ENCODE measurements around the gene CEND1. TPM values are rescaled to one million over a fixed set of nuclear protein-coding genes. Genes with fewer than 3 reads are reported as not detected.
A peak's percentile ranks its signal among the peaks of the same experiment; 100 is the strongest.

Gene CEND1
- polyA plus RNA-seq, 6 donors from 2014 or later: not detected

DNA sequence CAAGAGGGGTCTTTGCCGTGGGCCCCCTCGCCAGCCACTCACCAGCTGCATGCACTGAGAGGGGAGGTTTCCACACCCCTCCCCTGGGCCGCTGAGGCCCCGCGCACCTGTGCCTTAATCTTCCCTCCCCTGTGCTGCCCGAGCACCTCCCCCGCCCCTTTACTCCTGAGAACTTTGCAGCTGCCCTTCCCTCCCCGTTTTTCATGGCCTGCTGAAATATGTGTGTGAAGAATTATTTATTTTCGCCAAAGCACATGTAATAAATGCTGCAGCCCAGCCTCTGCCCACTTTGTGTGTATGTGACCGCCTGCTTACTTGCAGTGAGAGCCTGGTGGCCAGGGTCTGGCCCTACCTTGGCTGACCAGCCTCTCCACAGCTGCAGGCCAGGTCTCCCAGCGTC, 35.1 kb upstream of the CEND1 start:
- Mint-ChIP-seq H3K4me3 (peak overlapping the region in 1 of 8 donors; percentile 40), H3K4me1 (peaks cover 27 to 41% (median 34%) of the 10 kb centered on the region in 3 donors), H3K36me3 (peaks cover 0 to 7% of the 10 kb centered on the region in 2 donors), H3K9me3 (no peaks in the 10 kb centered on the region), H3K27ac (peak overlapping the region in 2 of 6 donors; percentile 31 to 73), H3K27me3 (peaks cover 11 to 26% (median 20%) of the 10 kb centered on the region in 3 donors)
- DNase-seq (no peak), ATAC-seq (ENCODE audit: low read depth in 2 of 2) (no peak)

DNA sequence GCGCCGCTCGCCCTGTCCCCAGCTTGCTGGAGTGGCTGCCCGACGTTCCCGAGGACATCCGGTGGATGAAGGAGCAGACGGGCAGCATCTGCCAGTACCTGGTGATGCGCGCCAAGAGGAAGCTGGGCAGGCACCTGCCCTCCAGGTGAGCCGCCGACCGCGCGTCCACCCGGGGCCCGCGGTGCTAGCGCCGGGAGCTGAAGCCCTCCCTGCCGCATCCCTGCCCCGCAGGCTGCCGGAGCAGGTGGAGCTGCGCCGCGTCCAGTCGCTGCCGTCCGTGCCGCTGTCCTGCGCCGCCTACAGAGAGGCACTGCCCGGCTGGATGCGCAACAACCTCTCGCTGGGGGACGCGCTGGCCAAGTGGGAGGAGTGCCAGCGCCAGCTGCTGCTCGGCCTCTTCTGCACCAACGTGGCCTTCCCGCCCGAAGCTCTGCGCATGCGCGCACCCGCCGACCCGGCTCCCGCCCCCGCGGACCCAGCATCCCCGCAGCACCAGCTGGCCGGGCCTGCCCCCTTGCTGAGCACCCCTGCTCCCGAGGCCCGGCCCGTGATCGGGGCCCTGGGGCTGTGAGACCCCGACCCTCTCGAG, 34.5 kb upstream of the CEND1 start:
- peaks cover 23 to 36% (median 30%) of the 10 kb centered on the region in 3 donors for H3K4me1 Mint-ChIP-seq
- peak overlapping the region in 1 of 6 donors; percentile 31 for H3K27ac Mint-ChIP-seq
- H3K9me3 Mint-ChIP-seq: no peaks in the 10 kb centered on the region
- DNase-seq (no peak), ATAC-seq (ENCODE audit: low read depth in 2 of 2) (no peak)
- H3K4me3 Mint-ChIP-seq: peak overlapping the region in 1 of 8 donors; percentile 40
- H3K36me3 Mint-ChIP-seq: peaks cover 0 to 7% of the 10 kb centered on the region in 2 donors
- peaks cover 9 to 21% (median 19%) of the 10 kb centered on the region in 3 donors for H3K27me3 Mint-ChIP-seq

DNA sequence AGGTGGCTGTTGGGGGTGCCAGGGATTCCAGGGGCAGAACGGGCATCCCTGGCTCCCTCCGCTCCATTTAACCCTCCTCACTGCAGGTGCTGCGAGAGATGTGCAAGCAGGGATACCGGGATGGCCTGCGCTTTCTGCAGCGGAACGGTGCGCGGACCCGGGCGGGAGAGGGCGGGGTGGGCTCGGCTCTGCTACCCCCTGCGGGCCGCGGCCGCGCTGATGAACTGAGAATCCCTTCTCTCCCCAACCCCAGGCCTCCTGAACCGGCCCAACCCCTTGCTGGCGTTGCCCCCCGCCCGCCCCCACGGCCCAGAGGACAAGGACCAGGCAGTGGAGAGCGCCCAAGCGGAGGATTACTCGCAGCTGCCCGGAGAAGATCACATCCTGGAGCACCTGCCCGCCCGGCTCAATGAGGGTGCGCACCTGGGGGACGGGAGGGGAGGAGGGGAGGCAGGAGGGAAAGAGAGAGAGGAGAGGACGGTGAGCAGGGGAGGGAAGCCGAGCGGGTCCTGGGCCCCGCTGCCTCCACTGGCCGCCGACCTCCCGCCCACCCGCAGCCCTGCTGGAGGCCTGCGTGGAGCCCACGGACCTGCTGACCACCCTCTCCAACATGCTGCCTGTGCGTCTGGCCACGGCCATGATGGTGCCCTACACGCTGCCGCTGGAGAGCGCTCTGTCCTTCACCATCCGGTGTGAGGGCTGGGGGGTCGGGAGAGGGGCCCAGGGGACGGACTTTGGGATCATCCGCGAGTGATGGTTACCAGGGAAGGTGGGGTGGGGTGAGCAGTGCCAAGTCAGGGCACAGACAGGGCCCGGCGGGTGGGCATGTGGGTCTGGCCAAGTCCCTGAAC, 33.8 kb upstream of the CEND1 start:
- Mint-ChIP-seq H3K27ac (peak overlapping the region in 1 of 6 donors; percentile 34), H3K36me3 (peaks cover 0 to 7% of the 10 kb centered on the region in 2 donors), H3K4me3 (no peak overlapping the region), H3K9me3 (no peaks in the 10 kb centered on the region), H3K4me1 (peaks cover 17 to 30% (median 24%) of the 10 kb centered on the region in 3 donors), H3K27me3 (peaks cover 7 to 14% (median 12%) of the 10 kb centered on the region in 3 donors)
- no peak for DNase-seq
- no peak for ATAC-seq (ENCODE audit: low read depth in 2 of 2)

DNA sequence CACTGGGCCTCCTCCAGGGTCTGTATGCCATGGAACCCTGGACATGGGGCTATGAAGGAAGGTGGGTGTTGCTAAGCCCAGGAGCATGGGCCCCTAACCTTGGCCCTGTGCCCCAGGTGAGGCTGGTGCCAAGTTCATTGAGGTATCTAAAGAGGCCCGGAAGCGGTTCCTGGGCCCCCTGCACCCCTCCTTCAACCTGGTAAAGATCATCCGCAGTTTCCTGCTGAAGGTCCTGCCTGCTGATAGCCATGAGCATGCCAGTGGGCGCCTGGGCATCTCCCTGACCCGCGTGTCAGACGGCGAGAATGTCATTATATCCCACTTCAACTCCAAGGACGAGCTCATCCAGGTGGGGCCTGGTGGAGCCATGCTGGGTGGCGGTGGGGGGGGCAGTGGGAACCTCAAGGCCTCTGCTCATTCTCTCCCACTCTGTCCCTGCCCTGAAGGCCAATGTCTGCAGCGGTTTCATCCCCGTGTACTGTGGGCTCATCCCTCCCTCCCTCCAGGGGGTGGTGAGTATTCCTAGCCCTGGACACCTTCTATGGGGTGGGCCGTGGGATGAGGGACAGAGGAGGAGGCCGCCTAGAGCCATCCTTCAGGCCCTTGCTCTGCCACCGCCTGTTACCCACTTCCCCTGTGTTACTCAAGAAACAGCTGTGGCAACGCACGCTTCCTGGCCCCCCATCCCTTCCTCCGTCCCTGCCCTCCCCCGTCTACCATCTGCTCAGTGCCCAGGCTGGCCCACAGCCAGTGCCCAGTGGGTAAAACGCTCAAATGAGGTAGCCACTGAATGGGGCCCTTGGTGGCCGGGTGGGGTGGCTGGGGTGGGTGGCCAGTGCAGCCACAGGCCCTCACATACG, 31.9 kb upstream of the CEND1 start:
- Mint-ChIP-seq H3K9me3 (no peaks in the 10 kb centered on the region), H3K36me3 (peaks cover 0 to 7% of the 10 kb centered on the region in 2 donors), H3K4me1 (peaks cover 6 to 20% (median 19%) of the 10 kb centered on the region in 3 donors), H3K27me3 (no peaks in the 10 kb centered on the region), H3K4me3 (peak overlapping the region; percentile 15 to 96 (median 74)), H3K27ac (no peak overlapping the region)
- ATAC-seq (ENCODE audit: low read depth in 2 of 2) (no peak), DNase-seq (no peak)

DNA sequence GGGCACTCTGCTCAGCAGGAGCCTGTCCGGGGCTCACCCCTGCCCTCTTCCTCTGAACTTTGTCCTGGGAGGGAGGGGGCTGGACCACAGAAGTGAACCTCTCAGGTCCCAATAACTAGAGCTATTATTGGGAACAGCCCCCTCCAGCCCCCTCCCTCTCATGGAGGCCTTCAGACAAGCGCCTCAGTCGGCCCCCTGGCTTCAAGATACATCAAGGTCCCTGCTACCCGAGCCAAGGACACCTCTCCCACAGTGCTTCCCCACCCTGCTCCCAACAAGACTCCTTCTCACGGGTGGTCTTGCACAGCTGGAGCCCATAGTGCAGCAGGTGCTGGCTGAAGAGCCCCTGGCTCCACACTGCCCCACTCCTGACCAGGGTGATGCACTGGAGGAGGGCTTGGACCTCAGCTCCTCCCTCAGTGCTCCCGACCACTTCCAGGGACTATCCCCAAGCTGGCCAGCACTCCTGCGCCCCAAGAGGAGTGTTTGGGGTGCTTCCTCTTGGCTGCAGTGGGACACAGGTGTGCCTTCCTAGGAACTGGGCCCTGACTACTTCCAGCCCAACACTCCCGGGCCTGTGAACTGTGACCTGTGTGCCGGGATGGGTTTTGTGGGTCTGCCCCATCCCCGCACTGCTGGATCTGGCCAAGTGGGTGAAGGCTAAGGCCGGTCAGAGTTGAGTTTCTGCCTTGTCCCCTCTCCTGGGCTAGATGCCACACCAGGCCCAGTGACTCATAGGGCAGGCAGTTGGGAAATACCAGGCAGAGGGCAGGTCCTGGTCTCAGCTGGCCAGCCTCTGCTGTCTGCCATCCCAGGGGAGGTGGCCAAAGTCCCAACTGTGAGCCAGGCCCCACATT, 31.0 kb upstream of the CEND1 start:
- Mint-ChIP-seq H3K4me3 (peak overlapping the region; percentile 82 to 96 (median 90)), H3K9me3 (no peaks in the 10 kb centered on the region), H3K4me1 (peaks cover 6 to 20% (median 17%) of the 10 kb centered on the region in 3 donors), H3K27ac (peak overlapping the region in 4 of 6 donors; percentile 64 to 91 (median 84)), H3K36me3 (peaks cover 0 to 7% of the 10 kb centered on the region in 2 donors), H3K27me3 (no peaks in the 10 kb centered on the region)
- ATAC-seq (ENCODE audit: low read depth in 2 of 2) (no peak), DNase-seq (no peak)

DNA sequence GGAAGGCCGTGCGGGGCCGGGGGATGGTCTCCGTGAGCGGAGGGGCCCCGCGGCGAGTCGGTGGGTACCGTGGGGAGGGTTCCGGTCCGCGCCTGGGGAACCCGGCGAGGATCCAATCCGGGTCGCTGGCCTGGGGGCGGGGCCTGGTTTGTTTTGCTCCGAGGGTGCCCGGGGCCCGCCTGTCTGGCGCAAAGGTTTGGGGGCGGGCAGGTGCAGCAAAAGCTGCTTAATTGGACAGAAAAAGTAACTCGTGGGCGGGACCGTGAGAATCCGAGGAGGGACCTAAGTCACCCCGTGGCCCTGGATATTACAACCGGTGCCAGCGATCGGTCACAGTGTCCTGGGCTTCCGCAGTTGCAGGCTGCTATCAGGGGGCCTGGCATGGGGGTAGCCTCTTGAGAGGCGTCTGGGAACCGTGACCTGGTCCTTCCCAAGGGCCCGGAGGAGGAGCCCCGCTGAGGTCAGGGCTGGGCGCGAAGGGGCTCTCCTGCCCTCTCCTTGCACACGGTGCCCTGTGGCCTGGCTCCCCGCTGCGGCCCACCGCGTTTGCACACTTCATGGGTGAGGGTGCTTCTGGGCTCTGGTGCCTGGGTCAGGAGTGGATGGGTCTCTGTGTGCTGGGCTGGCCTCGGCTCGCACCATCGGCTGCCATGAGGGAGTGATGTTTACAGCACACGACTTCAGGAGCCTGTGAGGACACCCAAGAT, 30.2 kb upstream of the CEND1 start:
- H3K4me1 Mint-ChIP-seq: peaks cover 6 to 20% (median 17%) of the 10 kb centered on the region in 3 donors
- peaks cover 0 to 5% of the 10 kb centered on the region in 2 donors for H3K36me3 Mint-ChIP-seq
- H3K9me3 Mint-ChIP-seq: no peaks in the 10 kb centered on the region
- H3K27me3 Mint-ChIP-seq: no peaks in the 10 kb centered on the region
- peak overlapping the region; percentile 82 to 96 (median 90) for H3K4me3 Mint-ChIP-seq
- peak overlapping the region; percentile 76 to 96 (median 92) for H3K27ac Mint-ChIP-seq
- DNase-seq: peak; percentile 96
- peak; percentile 76 to 80 for ATAC-seq (ENCODE audit: low read depth in 2 of 2)

DNA sequence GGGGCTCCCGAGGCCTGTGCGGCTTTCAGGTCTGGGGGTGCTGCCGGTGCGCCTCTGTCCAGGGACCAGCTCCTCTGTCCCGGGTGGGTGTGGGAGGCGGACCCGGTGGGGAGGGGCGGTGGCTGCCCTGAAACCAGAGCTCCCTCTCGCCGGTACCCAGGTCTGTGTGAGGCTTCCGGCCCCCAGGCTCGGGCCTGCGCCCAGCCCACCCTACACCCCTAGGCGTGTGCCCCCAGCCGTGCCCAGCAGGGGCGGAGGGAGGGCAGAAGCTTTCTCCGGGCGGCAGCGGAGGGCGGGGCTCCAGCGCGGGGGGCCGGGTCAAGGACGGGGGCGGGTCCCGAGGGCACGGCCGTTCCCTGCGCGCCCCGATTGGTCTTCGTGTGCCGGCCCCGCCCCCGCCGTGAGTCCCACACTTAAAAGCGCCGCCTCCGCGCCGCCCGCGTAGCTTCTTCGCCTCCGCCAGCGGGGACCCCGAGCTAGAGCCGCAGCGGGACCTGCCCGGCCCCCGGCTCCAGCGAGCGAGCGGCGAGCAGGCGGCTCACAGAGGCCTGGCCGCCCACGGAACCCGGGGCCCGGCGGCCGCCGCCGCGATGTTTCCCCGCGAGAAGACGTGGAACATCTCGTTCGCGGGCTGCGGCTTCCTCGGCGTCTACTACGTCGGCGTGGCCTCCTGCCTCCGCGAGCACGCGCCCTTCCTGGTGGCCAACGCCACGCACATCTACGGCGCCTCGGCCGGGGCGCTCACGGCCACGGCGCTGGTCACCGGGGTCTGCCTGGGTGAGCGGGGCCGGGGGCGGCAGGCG, 29.4 kb upstream of the CEND1 start:
- ATAC-seq (ENCODE audit: low read depth in 2 of 2) (peak; percentile 66 to 74), DNase-seq (peak; percentile 91)
- Mint-ChIP-seq H3K4me1 (peaks cover 6 to 20% (median 17%) of the 10 kb centered on the region in 3 donors), H3K36me3 (no peaks in the 10 kb centered on the region), H3K9me3 (no peaks in the 10 kb centered on the region), H3K4me3 (peak overlapping the region; percentile 82 to 96 (median 90)), H3K27ac (peak overlapping the region in 5 of 6 donors; percentile 73 to 96 (median 82)), H3K27me3 (no peaks in the 10 kb centered on the region)

DNA sequence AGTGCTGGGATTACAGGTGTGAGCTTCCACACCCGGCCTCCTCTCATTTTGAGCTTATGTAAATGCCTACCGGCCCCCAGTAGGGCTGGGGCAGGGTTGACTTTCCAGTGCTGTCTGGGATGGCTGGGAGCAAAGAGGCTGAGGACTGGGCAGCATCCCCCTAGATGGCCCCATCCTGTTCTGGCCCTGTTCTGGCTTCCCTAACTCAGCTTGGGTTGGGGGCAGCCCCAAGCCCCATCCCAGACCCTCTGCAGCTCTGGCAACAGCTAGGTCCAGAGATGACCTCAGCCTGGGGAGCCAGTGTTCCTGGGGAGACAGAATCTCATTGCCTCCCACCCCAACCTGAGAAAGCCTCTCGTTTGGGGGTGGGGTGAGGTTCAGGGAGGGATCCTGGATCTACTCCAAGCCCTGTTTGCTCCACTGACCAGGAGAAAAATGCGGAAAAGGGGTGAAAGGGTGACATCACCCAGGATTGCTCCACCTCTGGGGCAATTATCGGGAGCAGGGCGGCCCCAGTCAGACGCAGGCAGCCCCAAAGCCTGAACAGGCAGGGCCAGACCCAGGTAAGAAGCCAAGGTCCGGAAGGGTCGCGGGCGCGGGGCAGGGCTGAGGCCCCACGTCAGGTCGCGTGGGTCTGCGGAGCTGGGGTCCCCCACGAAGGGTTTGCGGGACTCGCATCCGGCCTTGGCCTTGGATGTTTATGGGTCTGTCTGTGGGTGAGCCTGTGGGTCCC, 28.7 kb upstream of the CEND1 start, which contains the start of gene PNPLA2:
Gene PNPLA2, plus strand, starts transcription at position 519 of the 733 bp plus-strand sequence. CDS start 805 bp downstream, outside the sequence.
- Mint-ChIP-seq H3K27me3 (no peaks in the 10 kb centered on the region), H3K4me1 (peaks cover 9 to 20% (median 17%) of the 10 kb centered on the region in 3 donors), H3K9me3 (no peaks in the 10 kb centered on the region), H3K27ac (peak within 1 kb of the TSS; percentile 27 to 96 (median 79)), H3K4me3 (peak within 1 kb of the TSS; percentile 82 to 96 (median 90)), H3K36me3 (no peaks in the 10 kb centered on the region)
- ATAC-seq (ENCODE audit: low read depth in 2 of 2) (no peak), DNase-seq (no peak)

DNA sequence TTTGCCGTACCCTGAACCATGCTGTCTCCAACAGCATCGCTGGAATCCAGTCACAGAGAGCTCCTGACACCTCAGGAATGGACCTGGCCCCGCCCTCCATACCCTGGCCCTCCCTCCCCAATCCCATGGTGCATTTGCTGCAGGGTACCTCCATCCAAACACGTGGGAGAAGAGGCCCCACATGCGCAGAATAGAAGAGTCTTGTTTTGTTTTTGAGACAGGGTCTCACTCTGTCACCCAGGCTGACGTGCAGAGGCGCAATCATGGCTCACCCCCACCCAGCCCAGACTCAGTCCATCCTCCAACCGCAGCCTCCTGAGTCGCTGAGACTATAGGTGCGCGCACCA, 26.5 kb upstream of the CEND1 start:
- Mint-ChIP-seq H3K27ac (no peak overlapping the region), H3K4me3 (peak overlapping the region in 1 of 8 donors; percentile 64), H3K36me3 (no peaks in the 10 kb centered on the region), H3K9me3 (no peaks in the 10 kb centered on the region), H3K27me3 (no peaks in the 10 kb centered on the region), H3K4me1 (peaks cover 13 to 26% (median 25%) of the 10 kb centered on the region in 3 donors)
- no peak for DNase-seq
- no peak for ATAC-seq (ENCODE audit: low read depth in 2 of 2)

DNA sequence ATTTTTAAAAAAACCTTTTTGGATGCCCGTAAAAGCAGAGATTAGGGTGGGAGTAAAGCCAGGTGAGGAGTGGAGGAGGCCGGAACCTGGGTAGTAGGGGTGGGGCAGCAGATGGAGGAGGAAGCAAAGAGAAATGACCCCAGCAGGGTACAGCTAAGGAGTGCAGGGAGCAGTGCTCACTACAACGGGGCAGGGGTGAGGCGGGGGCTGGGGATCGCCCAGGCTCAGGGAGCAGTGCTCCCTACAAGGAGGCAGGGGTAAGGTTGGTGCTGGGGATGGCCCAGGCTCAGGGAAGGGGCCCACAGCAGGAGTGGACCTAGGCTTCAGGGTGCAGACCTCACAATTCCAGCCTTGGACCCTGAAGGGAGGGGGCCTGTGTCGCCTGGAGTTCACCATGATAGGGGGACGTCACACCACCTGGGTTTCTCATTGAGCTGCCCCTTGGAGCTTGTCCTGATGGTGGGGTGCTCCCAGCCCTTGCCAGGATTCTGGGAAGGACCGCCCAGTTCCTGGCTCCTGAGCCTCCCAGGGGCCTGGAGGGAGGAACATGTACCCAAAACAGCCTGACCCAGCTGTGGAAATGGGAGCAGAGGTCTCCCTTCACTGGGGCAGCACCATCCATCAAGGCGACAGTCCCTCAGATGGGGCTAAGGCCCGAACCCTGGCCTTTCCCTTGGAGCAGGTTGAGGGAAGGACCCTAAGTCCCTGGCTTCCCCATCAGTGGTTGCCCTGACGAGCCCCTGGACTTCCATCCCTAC, 26.0 kb upstream of the CEND1 start:
- H3K9me3 Mint-ChIP-seq: no peaks in the 10 kb centered on the region
- peak overlapping the region in 1 of 8 donors; percentile 64 for H3K4me3 Mint-ChIP-seq
- no peaks in the 10 kb centered on the region for H3K27me3 Mint-ChIP-seq
- ATAC-seq (ENCODE audit: low read depth in 2 of 2) (no peak), DNase-seq (no peak)
- H3K36me3 Mint-ChIP-seq: no peaks in the 10 kb centered on the region
- peaks cover 13 to 28% (median 28%) of the 10 kb centered on the region in 3 donors for H3K4me1 Mint-ChIP-seq
- no peak overlapping the region for H3K27ac Mint-ChIP-seq
